Neural cell (in vitro differentiated cells): Measurements from ENCODE around the gene MAD1L1. TPM values are rescaled to one million over a fixed set of nuclear protein-coding genes. Genes with fewer than 3 reads are reported as not detected.

Experiments used
- H2AFZ ChIP-seq: fragments of 200-600, 300-800 bp; sonication (generic), shearing (Covaris generic); 2 replicates; pipeline ENCODE4 v1.6.0; 2014; ENCODE audit warnings: low read depth, mild to moderate bottlenecking, antibody characterized with exemption, low read length, moderate library complexity
- H3F3A ChIP-seq: fragments of 200-600 bp; shearing (Covaris generic); 2 replicates; pipeline ENCODE4 v1.6.1; 2016; ENCODE audit warnings: mild to moderate bottlenecking, moderate library complexity, mixed read lengths, antibody characterized with exemption, low read length; ENCODE audit not compliant: insufficient read depth, poor library complexity, severe bottlenecking
- H3K27ac ChIP-seq: fragments of 200-600, 300-800 bp; sonication (generic), shearing (Covaris generic); 2 replicates; pipeline ENCODE4 v1.5.1; 2014; ENCODE audit warnings: mild to moderate bottlenecking, low read length, moderate library complexity
- H3K27me3 ChIP-seq: fragments of 300-800, 200-600 bp; sonication (generic), shearing (Covaris generic); 2 replicates; pipeline ENCODE4 v1.6.0; 2014; ENCODE audit warnings: mild to moderate bottlenecking, low read depth, low read length, moderate library complexity; ENCODE audit not compliant: insufficient read depth
- H3K36me3 ChIP-seq: fragments of 300-800, 200-600 bp; sonication (generic), shearing (Covaris generic); 2 replicates; pipeline ENCODE4 v1.5.1; 2014; ENCODE audit warnings: mild to moderate bottlenecking, antibody characterized with exemption, low read length, moderate library complexity; ENCODE audit not compliant: insufficient read depth
- H3K4me2 ChIP-seq: fragments of 300-800, 200-600 bp; sonication (generic), shearing (Covaris generic); 2 replicates; pipeline ENCODE4 v1.6.0; 2014; ENCODE audit warnings: mild to moderate bottlenecking, low read length
- H3K4me3 ChIP-seq: fragments of 300-800, 200-600 bp; sonication (generic), shearing (Covaris generic); 2 replicates; pipeline ENCODE4 v1.5.1; 2014; ENCODE audit warnings: mild to moderate bottlenecking, low read length, moderate library complexity
- H3K79me2 ChIP-seq: fragments of 200-600 bp; shearing (Covaris generic); replicated peaks from 2 replicates; pipeline ENCODE4 v1.6.0; 2014; ENCODE audit warnings: mild to moderate bottlenecking, low read length, moderate library complexity; ENCODE audit not compliant: insufficient read depth
- H3K9ac ChIP-seq: fragments of 300-800, 200-600 bp; sonication (generic), shearing (Covaris generic); 2 replicates; pipeline ENCODE4 v1.6.1; 2016; ENCODE audit warnings: mild to moderate bottlenecking, low read length, mixed read lengths
- H3K9me2 ChIP-seq: fragments of 200-600 bp; shearing (Covaris generic); 2 replicates; pipeline ENCODE4 v1.6.1; 2016; ENCODE audit warnings: mild to moderate bottlenecking, low read length, mixed read lengths; ENCODE audit not compliant: insufficient read depth
- H3K9me3 ChIP-seq: fragments of 200-600, 300-800 bp; sonication (generic), shearing (Covaris generic); 2 replicates; pipeline ENCODE4 v1.6.1; 2016; ENCODE audit warnings: mild to moderate bottlenecking, mixed run types, low read length, moderate library complexity, mixed read lengths
- H4K20me1 ChIP-seq: fragments of 200-600 bp; shearing (Covaris generic); 2 replicates; pipeline ENCODE4 v1.6.1; 2016; ENCODE audit warnings: mild to moderate bottlenecking, mixed run types; ENCODE audit not compliant: insufficient read depth
- CTCF ChIP-seq: fragments of 450-650 bp; IDR thresholded peaks from 2 replicates; pipeline ENCODE4 v1.5.1; 2014; ENCODE audit warnings: antibody characterized with exemption, mild to moderate bottlenecking, moderate library complexity; ENCODE audit not compliant: poor library complexity, severe bottlenecking
- EP300 ChIP-seq: fragments of 450-650 bp; conservative IDR thresholded peaks from 2 replicates; pipeline ENCODE4 v1.6.1; 2014; ENCODE audit warnings: antibody characterized with exemption, mild to moderate bottlenecking, moderate library complexity; ENCODE audit not compliant: poor library complexity, severe bottlenecking
- EZH2 ChIP-seq: fragments of 200-600, 300-800 bp; shearing (Covaris generic), sonication (generic); IDR thresholded peaks from 2 replicates; pipeline ENCODE4 v1.6.1; 2014; ENCODE audit warnings: antibody characterized with exemption, low read length, borderline replicate concordance, mild to moderate bottlenecking; ENCODE audit not compliant: insufficient read depth, poor library complexity, severe bottlenecking
- MXI1 ChIP-seq: fragments of 450-650 bp; conservative IDR thresholded peaks from 2 replicates; pipeline ENCODE4 v1.6.1; 2014; ENCODE audit warnings: antibody characterized with exemption, mild to moderate bottlenecking; ENCODE audit not compliant: poor library complexity, severe bottlenecking
- POLR2AphosphoS5 ChIP-seq: IDR thresholded peaks from 2 replicates; pipeline ENCODE4 v1.6.1; 2012
- RAD21 ChIP-seq: fragments of 450-650 bp; conservative IDR thresholded peaks from 2 replicates; pipeline ENCODE4 v1.6.1; 2014; ENCODE audit warnings: antibody characterized with exemption, mild to moderate bottlenecking, moderate library complexity
- REST ChIP-seq: IDR thresholded peaks from 2 replicates; pipeline ENCODE4 v1.6.1; 2012; ENCODE audit warnings: borderline replicate concordance
- SMC3 ChIP-seq: fragments of 450-650 bp; conservative IDR thresholded peaks from 2 replicates; pipeline ENCODE4 v1.6.1; 2014; ENCODE audit warnings: antibody characterized with exemption, mild to moderate bottlenecking, moderate library complexity; ENCODE audit not compliant: poor library complexity
- TAF1 ChIP-seq: IDR thresholded peaks from 2 replicates; pipeline ENCODE4 v1.6.1; 2012; ENCODE audit warnings: low read depth
- polyA plus RNA-seq: library from polyadenylated mRNA; depleted of rRNA; stranded (reverse); fragments of >200 nt; gene quantifications from 2 replicates; pipeline ENCODE4 v1.2.3, GENCODE V29; 2014

The MAD1L1 gene
- polyA plus RNA-seq, 1 donor from 2014 or later = 31.4 TPM

GRCh38 chr7:2248984-2249694 lies 16.4 kb upstream of the MAD1L1 start:
- Histone ChIP-seq H3K4me2 (no peak overlapping the region), H3K9ac (no peak overlapping the region), H3K36me3 (no peaks in the 10 kb centered on the region)

More at GRCh38 chr7:2248984-2249694, 16.4 kb upstream of the MAD1L1 start:
- no peak overlapping the region for H3K4me3 ChIP-seq
- no peaks in the 10 kb centered on the region for H3K27me3 ChIP-seq
- H3F3A ChIP-seq = no peaks in the 10 kb centered on the region
- no peak overlapping the region for H3K27ac ChIP-seq
- H3K9me2 ChIP-seq = no peaks in the 10 kb centered on the region
- H2AFZ ChIP-seq = no peak overlapping the region
- H3K79me2 ChIP-seq = no peaks in the 10 kb centered on the region
- TF ChIP-seq TAF1 = no peak
- TF ChIP-seq SMC3 = no peak
- TF ChIP-seq REST = no peak
- TF ChIP-seq EP300 = no peak
- TF ChIP-seq CTCF = no peak
- TF ChIP-seq MXI1 = no peak
- no peak for TF ChIP-seq EZH2
- no peak for TF ChIP-seq RAD21
- no peak for TF ChIP-seq POLR2AphosphoS5
- no peaks in the 10 kb centered on the region for H3K9me3 ChIP-seq
- no peaks in the 10 kb centered on the region for H4K20me1 ChIP-seq
